ENCODE results near the gene PTCH2.
"Not testable (repeated sequence)": the region's sequence is repeated elsewhere in the genome, so short reads cannot be mapped to it uniquely, and the experiment has no call there.

Gene PTCH2

GRCh38 chr1:44838294-44838693, 4.8 kb downstream of the PTCH2 start:
- not testable (repeated sequence) for DNase-seq (ENCODE audit: low spot score)

DNA sequence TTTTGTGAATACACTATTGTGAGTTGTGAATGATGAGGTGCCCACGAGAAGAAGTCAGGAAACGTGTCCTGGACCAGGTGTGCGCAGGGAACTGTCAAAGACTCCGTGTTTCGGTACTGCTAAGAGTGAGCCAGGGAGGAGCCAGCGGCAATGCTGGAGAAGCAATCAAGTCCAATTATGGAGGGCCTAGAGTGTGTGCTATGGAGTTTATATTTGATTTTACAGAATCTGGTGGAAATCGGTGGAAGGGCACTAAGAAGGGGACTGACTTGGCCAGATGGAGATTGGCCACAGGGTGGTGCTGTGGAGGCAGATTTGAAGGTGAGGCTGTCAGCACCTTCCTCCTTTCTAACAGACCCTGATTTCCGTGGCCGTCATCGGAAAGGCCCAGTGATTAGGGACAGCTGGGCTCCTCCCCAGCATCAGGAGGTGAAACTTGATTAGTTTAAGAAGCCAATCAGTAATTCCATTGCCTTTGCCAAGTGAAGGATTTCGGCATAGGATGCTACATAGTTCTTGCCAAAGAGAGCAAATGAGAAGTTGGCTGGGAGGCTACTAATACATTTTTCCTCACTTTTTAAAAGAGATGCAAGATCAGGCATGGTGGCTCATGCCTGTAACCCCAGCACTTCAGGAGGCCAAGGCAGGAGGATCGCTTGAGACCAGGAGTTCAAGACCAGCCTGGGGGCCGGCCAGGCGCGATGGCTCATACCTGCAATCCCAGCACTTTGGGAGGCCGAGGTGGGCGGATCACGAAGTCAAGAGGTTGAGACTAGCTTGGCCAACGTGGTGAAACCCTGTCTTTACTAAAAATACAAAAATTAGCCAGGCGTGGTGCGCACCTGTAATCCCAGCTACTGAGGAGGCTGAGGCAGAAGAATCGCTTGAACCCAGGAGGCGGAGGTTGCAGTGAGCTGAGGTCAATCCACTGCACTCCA, 7.0 kb downstream of the PTCH2 start:
- peak; percentile 69 for DNase-seq (ENCODE audit: low spot score)

GRCh38 chr1:44834328-44834727, 8.7 kb downstream of the PTCH2 start:
- DNase-seq (ENCODE audit: low spot score), result no peak

GRCh38 chr1:44832056-44832705, 10.9 kb downstream of the PTCH2 start:
- DNase-seq (ENCODE audit: low spot score), result no peak

- DNase-seq (ENCODE audit: low spot score), result no peak
Observed at GRCh38 chr1:44831516-44831915, 11.5 kb downstream of the PTCH2 start.

GRCh38 chr1:44830900-44831304, 12.2 kb downstream of the PTCH2 start:
- DNase-seq (ENCODE audit: low spot score), result no peak

GRCh38 chr1:44829506-44830384, 13.3 kb downstream of the PTCH2 start:
- no peak for DNase-seq (ENCODE audit: low spot score)

DNA sequence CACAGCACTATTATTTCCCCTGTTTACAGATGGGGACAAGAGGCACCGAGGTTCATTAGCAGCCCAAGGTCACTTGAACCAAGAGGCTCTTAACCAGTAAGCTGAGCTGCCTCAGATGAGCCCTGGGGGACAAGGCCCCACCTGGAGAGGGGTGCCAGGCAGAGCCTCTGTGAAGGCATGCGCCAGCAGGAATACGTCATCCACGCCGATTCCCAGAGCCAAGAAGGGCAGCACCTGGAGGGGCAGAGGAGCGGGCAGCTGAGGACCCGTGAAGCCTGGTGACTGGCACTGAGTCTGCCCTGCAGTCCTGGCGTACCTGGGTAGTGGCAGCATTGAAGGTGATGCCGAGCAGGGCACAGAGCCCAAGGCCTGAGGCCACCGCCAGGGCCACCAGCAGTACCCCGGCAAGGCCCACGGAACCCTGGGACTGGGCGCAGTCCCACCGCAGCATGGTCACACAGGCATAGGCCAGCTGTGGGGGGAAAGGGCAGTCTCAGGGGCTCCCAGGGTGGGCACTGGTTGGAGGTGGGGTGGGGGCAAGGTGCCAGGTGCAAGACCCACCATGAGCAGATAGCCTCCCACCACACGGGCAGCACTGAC, 14.1 kb downstream of the PTCH2 start:
- DNase-seq (ENCODE audit: low spot score), result no peak

GRCh38 chr1:44828003-44828651, 14.9 kb downstream of the PTCH2 start:
- no peak for DNase-seq (ENCODE audit: low spot score)

GRCh38 chr1:44827197-44828002, 15.7 kb downstream of the PTCH2 start:
- no peak for DNase-seq (ENCODE audit: low spot score)

GRCh38 chr1:44826375-44827196, 16.5 kb downstream of the PTCH2 start:
- no peak for DNase-seq (ENCODE audit: low spot score)

- DNase-seq (ENCODE audit: low spot score), result not testable (repeated sequence)
Observed at GRCh38 chr1:44824392-44824791, 18.7 kb downstream of the PTCH2 start.

DNA sequence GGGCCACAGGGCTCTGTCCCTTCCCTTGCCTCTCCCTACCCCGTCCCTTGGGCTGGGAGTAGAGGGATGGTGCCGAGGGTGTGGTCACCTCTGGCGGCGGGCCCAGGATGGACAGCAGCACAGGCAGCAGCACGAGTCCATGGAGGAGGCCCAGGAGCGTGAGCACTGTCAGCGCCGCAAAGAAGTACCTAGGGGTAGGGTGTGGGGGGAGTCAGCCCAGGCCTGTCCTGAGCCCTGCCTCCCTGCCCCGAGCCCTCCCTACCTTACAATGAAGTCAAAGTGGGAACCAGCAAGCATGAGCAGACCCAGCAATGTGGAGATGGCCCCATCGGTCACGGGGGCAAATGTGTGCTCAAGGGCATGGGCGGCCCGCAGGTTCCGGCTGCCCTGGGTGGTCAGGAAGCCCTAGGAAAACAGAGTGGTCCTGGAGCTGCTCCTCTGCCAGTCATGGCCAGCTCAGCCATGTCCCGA, 20.0 kb downstream of the PTCH2 start:
- no peak for DNase-seq (ENCODE audit: low spot score)

GRCh38 chr1:44822131-44822701, 20.8 kb downstream of the PTCH2 start:
- DNase-seq (ENCODE audit: low spot score), result no peak

DNA sequence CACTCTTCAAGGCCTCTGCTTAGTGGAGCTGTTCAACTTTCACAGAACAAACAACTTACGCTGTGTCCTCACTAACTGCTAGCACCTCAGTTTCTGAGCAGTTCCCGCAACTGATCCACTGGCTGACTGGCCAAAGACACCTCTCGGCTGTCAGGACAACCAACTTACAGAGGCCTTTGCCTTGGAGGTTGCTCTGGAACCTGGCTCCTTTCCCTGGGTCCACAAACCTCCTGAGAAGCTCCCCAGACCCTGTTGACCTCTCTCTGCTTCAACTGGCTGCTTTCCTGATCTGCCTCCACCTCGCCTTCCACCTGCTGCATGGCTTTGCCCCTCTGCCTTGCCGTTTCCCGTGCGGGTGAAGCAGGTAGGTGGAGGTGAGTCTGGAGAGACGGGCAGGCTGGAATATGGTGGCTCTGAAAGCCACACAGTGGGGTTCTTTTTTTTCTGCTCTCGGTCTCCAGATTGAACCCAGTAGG, 21.8 kb downstream of the PTCH2 start:
- DNase-seq (ENCODE audit: low spot score), result no peak

DNA sequence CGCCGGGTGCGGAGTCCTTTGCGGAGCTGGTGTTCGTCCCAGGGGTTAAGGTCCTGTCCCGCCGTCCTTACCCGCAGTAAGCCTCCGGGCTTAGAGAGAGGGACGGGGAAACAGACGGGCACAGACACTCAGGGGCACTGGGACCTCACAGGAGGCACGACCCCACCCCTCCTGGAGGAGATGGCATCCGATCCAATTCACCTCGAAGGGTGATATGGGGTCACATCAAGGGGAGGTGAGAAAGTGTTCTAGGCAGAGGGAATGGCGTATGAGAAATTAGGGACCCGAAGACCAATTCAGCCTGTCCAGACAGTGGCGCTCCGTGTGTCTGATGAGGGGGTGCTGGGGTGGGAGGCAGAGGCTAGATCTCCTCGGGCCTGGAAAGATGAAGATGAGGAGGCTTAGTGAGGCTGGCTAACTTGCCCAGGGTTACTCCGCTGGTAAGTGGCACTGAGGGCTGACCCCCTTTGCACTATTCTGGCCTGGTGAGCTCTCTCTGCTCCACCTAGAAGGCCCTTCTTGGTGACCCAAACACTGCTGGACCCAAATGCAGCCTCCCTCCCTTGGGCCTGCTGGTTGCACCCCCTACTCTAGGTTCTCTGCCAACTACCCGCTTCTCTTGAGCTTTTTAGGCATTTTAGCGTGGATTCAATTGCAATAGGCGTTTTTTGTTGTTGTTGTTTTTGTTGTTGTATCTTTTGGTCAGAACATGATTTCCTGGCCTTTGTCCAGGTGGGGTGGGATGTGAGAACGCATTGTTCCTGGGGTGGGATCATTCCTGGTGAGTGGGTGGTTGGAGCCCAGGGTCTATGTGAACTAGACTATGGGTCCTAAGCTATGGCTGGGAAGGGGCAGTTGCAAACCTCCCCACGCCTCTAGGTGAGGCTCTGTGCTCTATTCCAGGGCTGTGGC, 22.5 kb downstream of the PTCH2 start:
- DNase-seq (ENCODE audit: low spot score), result no peak

GRCh38 chr1:44819608-44820327, 23.3 kb downstream of the PTCH2 start:
- peak; percentile 94 for DNase-seq (ENCODE audit: low spot score)

Measured in SW480 (cell line).